ENCODE results near the gene PLXNA1.
A peak's percentile ranks its signal among the peaks of the same experiment; 100 is the strongest.

The PLXNA1 gene

GRCh38 chr3:126954141-126954842 lies 28.6 kb upstream of the PLXNA1 start:
- DNase-seq, result peak; percentile 75 to 83 (median 78)

DNA sequence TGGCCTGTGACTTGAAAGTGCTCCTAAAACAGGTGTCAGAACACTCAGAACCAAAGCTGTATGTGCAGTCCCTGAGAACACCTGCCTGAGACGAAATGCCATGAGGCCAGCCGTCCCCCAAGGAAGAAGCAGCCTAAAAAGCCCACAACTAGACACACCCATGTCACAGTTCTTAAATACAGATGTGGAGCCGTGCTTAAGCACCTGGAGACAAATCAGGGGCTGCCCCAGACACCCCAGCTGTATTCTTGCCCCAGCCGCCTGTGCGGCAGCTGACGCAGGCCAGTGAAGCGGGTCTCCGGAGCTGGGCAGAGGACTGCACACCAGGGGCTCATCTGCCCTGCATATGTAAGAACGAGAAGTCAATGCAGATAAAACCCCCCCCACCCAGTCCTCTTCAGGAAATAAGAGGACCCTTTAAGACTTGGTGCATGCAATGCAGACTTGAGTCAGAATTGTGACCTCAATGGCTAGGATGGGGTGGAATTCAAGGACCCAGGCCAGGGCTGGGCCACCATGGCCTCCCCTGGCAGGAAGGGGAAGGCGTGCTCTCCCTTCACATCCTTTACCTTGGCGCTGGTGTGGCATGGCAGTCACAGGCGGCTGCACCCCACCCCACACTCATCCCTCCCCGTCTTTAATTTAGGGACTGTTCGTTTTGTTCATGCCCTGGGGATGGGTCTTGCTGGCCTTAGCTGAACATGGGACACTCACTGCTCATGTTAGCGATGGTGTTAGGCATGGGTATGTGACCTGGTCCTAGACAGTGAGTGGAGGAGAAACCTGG lies 27.7 kb upstream of the PLXNA1 start:
- no peak for DNase-seq

GRCh38 chr3:126956361-126956760 lies 26.6 kb upstream of the PLXNA1 start:
- DNase-seq, result no peak

- DNase-seq, result peak in 2 of 3 donors; percentile 28 to 67
These were observed 25.9 kb upstream of the PLXNA1 start for GRCh38 chr3:126956866-126957650.

GRCh38 chr3:126957776-126958637 lies 24.9 kb upstream of the PLXNA1 start:
- DNase-seq, result no peak

- no peak for DNase-seq
These were observed 24.3 kb upstream of the PLXNA1 start for GRCh38 chr3:126958638-126959085.

GRCh38 chr3:126959136-126959920 lies 23.6 kb upstream of the PLXNA1 start:
- no peak for DNase-seq

DNA sequence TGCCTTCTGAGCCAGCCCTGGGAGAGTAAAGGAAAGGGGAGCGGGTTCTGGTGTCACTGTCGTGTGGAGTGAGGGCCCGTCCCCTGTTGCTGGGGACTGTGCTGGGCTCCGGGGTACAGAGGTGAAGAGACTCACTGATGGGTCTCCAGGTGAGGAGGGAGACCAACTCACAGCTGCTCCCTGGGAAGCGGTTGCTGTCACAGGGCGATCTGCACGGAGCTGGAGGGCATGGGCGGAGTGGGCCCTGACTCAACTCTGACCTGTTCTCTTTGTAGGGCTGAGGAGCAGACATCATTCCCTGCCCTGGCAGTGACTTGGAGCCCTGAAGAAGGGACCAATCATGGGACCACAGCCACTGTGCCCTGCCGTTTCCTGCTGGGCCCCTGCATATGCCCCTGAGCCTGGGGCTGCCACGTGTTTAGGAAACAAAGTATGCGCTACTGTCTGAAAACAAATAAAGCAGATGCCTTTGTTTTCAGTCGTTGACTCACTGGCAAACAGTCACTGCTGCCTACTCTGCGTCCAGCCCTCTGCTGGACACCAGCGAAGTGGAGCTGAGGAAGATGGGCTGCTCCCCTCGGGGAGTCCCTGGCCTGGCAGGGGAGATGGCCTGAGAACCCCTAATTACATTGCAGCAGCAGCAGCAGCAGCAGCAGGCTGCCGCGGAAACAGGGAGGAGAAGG lies 22.9 kb upstream of the PLXNA1 start:
- no peak for DNase-seq

DNA sequence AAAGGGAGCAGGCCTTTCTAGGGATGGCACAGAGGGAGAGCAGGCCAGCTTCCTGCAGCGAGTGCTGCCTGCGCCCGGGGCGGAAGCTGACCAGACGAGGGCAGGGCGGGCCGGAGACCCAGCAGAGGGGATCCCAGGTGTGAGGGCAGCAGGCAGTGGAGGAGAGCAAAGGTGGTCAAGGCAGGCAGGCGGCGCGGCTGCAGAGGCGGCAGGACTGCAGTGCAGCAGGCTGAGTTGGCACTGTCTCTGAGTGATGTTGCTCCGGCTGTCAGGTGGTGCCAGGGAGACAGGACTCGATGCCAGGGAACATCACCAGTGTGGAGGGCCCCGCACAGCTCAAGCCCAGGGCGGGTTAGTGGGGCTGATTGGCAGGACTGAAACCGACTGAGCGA lies 22.3 kb upstream of the PLXNA1 start:
- no peak for DNase-seq

GRCh38 chr3:126961191-126961790 lies 21.6 kb upstream of the PLXNA1 start:
- DNase-seq, result peak; percentile 74 to 89 (median 81)

DNA sequence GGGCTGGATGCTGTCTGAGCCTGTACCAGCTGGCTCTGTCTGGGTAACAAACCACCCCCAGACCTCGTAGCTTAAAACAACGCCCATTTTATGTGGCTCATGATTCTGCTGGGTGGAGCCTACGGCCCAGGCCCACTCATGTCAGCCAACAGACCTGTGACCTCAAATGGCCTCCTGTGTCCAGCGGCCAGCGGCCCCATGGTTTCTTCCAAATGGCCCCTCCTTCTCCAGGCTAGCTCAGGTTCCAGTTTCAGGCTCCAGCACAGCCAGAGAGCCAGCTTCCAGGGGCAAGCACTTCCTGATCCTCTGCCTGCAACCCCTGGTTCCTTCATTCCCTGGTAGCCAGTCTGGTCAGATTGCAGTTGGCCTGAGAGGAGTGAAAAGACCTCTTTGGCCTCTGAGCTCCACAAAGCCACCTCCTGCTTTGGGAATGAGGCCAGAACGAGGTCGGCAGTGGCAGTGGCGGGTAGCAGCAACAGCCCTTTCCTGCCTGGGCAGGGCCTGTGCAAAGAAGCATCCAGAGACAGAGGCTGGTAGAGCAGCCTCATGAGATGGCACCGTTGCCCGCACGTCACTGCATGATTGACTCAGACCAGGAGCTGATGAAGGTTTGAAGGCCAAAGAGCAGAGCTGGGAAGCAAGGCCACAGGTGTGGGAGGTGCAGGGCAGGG lies 21.0 kb upstream of the PLXNA1 start:
- DNase-seq, result no peak

DNA sequence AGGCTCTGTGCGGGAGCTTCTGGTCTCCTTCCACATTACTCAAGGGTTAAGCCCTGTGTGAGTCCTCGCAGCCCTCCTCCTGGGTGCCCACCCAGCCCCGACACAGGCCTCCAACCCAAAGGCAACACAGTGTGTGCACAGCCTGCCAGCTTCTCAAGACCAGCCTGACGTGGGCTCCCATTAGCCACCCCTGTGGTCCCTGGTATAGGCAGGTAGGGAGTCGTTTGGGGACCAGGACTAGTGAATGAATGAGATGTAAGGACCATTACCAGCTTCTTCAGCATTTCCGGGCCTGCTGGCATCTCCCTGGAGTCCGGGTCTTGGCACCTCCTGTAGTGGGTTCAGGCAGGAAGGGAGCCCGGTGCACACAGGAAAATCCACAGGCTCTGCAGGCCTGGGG lies 20.2 kb upstream of the PLXNA1 start:
- DNase-seq, result no peak

GRCh38 chr3:126963261-126964190 lies 19.4 kb upstream of the PLXNA1 start:
- no peak for DNase-seq

GRCh38 chr3:126964261-126964660 lies 18.7 kb upstream of the PLXNA1 start:
- no peak for DNase-seq

GRCh38 chr3:126964950-126965349 lies 18.0 kb upstream of the PLXNA1 start:
- no peak for DNase-seq

- DNase-seq, result no peak
These were observed 17.3 kb upstream of the PLXNA1 start for GRCh38 chr3:126965526-126966080.

DNA sequence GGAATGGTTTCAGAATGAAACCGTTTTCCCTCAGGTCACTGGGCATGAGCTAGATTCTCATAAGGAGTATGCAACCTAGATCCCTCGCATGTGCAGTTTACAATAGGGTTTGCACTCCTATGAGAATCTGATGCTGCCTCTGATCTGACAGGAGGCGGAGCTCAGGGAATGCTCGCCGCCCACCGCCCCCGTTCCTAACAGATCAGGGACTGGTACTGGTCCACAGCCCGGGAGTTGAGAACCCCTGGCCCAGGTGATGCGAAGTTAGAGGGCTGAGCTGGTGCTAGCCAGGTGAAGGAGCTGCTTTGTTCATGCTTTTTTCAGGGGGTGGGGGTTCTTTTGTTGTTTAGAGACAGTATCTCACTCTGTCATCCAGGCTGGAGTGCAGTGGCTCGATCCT lies 15.5 kb upstream of the PLXNA1 start:
- DNase-seq, result no peak
